AG04449 (cell line): ENCODE measurements around the gene GCSH.

Source experiments
- CTCF ChIA-PET: fragments of 350-600 bp; formaldehyde crosslinking; extraction: SDS; loops from one replicate; lab custom pipeline; 2021; ENCODE audit warnings: antibody characterized with exemption; lab: Yijun Ruan, JAX
- POLR2A ChIA-PET: fragments of 400-600, 350-600 bp; formaldehyde crosslinking; extraction: SDS; loops from one replicate; lab custom pipeline; 2020; ENCODE audit warnings: antibody characterized with exemption, inconsistent platforms; lab: Yijun Ruan, JAX
- DNase-seq: peaks from one replicate; pipeline ENCODE4 v3.0.0-alpha.2; 2010; ENCODE audit warnings: low read depth, low spot score
- H3K4me3 ChIP-seq: 2 replicates; pipeline ENCODE4 v1.5.1; 2011; ENCODE audit warnings: low read depth, mild to moderate bottlenecking, control low read depth, low read length
- CTCF ChIP-seq: IDR thresholded peaks from one replicate; pipeline ENCODE4 v1.5.1; 2011; ENCODE audit warnings: mild to moderate bottlenecking, moderate library complexity, low read length, control low read depth, inconsistent platforms; ENCODE audit not compliant: insufficient read depth; ENCODE audit errors: missing control alignments

Gene GCSH

GRCh38 chr16:81095653-81095952, 592 bp downstream of the GCSH start:
- no peak for DNase-seq
- CTCF ChIA-PET, result no interaction called here
- TF ChIP-seq CTCF, result no peak
- POLR2A ChIA-PET, result no interaction called here
- H3K4me3 ChIP-seq, result peak overlapping the region; percentile 75

- no peak for TF ChIP-seq CTCF
- ChIA-PET POLR2A (no interaction called here), CTCF (no interaction called here)
- H3K4me3 ChIP-seq, result peak overlapping the region; percentile 75
- DNase-seq, result no peak
Measured at GRCh38 chr16:81094771-81095251, 1.4 kb downstream of the GCSH start.

GRCh38 chr16:81088836-81089235, 7.4 kb downstream of the GCSH start:
- TF ChIP-seq CTCF, result no peak
- POLR2A ChIA-PET, result no interaction called here
- H3K4me3 ChIP-seq, result no peak overlapping the region
- no peak for DNase-seq
- CTCF ChIA-PET, result no interaction called here

GRCh38 chr16:81081014-81081413, 15.2 kb downstream of the GCSH start:
- no peak for DNase-seq
- CTCF ChIA-PET, result no interaction called here
- no peak overlapping the region for H3K4me3 ChIP-seq
- POLR2A ChIA-PET, result no interaction called here
- TF ChIP-seq CTCF, result no peak

- POLR2A ChIA-PET, result no interaction called here
- CTCF ChIA-PET, result no interaction called here
- no peak for DNase-seq
- H3K4me3 ChIP-seq, result no peak overlapping the region
- no peak for TF ChIP-seq CTCF
Measured at GRCh38 chr16:81080233-81080632, 16.0 kb downstream of the GCSH start.

- TF ChIP-seq CTCF, result no peak
- POLR2A ChIA-PET, result interaction anchor here (0.6 to 1.7 kb wide), 4 partner anchors 41 to 161 kb away, joined by 3 to 4 read pairs (median 3); partner anchors contain the start of gene BCO1
- CTCF ChIA-PET, result interaction anchor here (1.7 to 6.0 kb wide), 2 partner anchors 41 to 153 kb away, joined by 4 to 44 read pairs; partner anchors contain the start of gene ATMIN
Measured at GRCh38 chr16:81077076-81077940, 18.9 kb downstream of the GCSH start, which contains the start of gene C16orf46. C16orf46 (minus strand) TSS chr16:81077238; CDS start chr16:81063955, 13,283 bp downstream.

More at GRCh38 chr16:81077076-81077940, 18.9 kb downstream of the GCSH start, which contains the start of gene C16orf46:
- DNase-seq, result peak; percentile 72
- peak within 1 kb of the TSS; percentile 85 for H3K4me3 ChIP-seq
